Natural killer cell (primary cell): ENCODE data around the gene ZNF606. TPM values are rescaled to one million over a fixed set of nuclear protein-coding genes. Genes with fewer than 3 reads are reported as not detected.

Experiments
- ATAC-seq, 3 donors: fragments of 150-1000 bp in 2 of 3; fragments of 200-7000 bp in 1 of 3; cut with Tn5 transposase; 1 replicate in 1 of 3; 2 replicates in 2 of 3; pipeline ENCODE4 v1.10.0; 2021; ENCODE audit warnings: mild to moderate bottlenecking in 2 of 3, moderate library complexity in 2 of 3
- DNase-seq, 2 donors: peaks; one replicate each; pipeline versions ENCODE4 v3.0.0 to v3.0.0-alpha.2; 2013 to 2021; ENCODE audit warnings: mixed read lengths in 1 of 2
- H3K27ac ChIP-seq: one replicate; pipeline ENCODE4 v1.5.1; 2013; ENCODE audit warnings: mild to moderate bottlenecking, low read length
- H3K27me3 ChIP-seq: one replicate; pipeline ENCODE4 v1.6.1; 2013; ENCODE audit warnings: low read length; ENCODE audit not compliant: control insufficient read depth, insufficient read depth
- H3K36me3 ChIP-seq: one replicate; pipeline ENCODE4 v1.6.1; 2013; ENCODE audit warnings: low read length; ENCODE audit not compliant: control insufficient read depth, insufficient read depth
- H3K4me1 ChIP-seq: one replicate; pipeline ENCODE4 v1.6.1; 2013; ENCODE audit warnings: low read length; ENCODE audit not compliant: control insufficient read depth, insufficient read depth
- H3K4me3 ChIP-seq: one replicate; pipeline ENCODE4 v1.5.1; 2013; ENCODE audit warnings: low read length
- H3K9me3 ChIP-seq: one replicate; pipeline ENCODE4 v1.6.1; 2013; ENCODE audit warnings: low read length; ENCODE audit not compliant: control insufficient read depth, insufficient read depth
- H3K27ac Mint-ChIP-seq, 2 donors: one replicate each; pipeline ENCODE4 v1.8.0; 2022; ENCODE audit warnings: mild to moderate bottlenecking in 2 of 2, mixed read lengths in 2 of 2, moderate library complexity in 1 of 2
- H3K27me3 Mint-ChIP-seq, 2 donors: one replicate each; pipeline ENCODE4 v1.8.0; 2022; ENCODE audit warnings: low read depth in 2 of 2, mixed read lengths in 2 of 2
- H3K36me3 Mint-ChIP-seq: one replicate; pipeline ENCODE4 v1.8.0; 2022; ENCODE audit warnings: mixed read lengths
- H3K4me1 Mint-ChIP-seq, 2 donors: one replicate each; pipeline ENCODE4 v1.8.0; 2022; ENCODE audit warnings: mixed read lengths in 2 of 2
- H3K4me3 Mint-ChIP-seq: one replicate; pipeline ENCODE4 v1.8.0; 2022; ENCODE audit warnings: mild to moderate bottlenecking, moderate library complexity, mixed read lengths
- H3K9me3 Mint-ChIP-seq, 2 donors: one replicate each; pipeline ENCODE4 v1.8.0; 2022; ENCODE audit warnings: mixed read lengths in 2 of 2
- WGBS: methylation state at CpG from one replicate; pipeline ENCODE4 v1.1.7; 2013; ENCODE audit warnings: missing lambda C conversion rate; ENCODE audit not compliant: insufficient coverage; 5-methylcytosine and 5-hydroxymethylcytosine counted together
- intact Hi-C: fragments of 100-400 bp; cut with micrococcal nuclease; formaldehyde crosslinking; loops from one replicate; pipeline ENCODE4 v1.14.2; 2022
- total RNA-seq, 4 donors: library from RNA; stranded (reverse); fragments of 120-200 nt in 1 of 4; gene quantifications; one replicate each; pipeline versions ENCODE4 v1.2.3 to v1.2.4, GENCODE V29; 2013 to 2022
- TF ChIP-seq, protein P1 (sequence below): fragments of 200-600 bp; IDR thresholded peaks from one replicate; pipeline ENCODE4 v1.8.0; 2022; ENCODE audit warnings: antibody characterized with exemption

ZNF606 gene
- total RNA-seq, 3 donors from 2014 or later (not counting 1 experiment from before 2014, with no cell fraction given): 8.9 to 13.5 (median 12.5) TPM

DNA sequence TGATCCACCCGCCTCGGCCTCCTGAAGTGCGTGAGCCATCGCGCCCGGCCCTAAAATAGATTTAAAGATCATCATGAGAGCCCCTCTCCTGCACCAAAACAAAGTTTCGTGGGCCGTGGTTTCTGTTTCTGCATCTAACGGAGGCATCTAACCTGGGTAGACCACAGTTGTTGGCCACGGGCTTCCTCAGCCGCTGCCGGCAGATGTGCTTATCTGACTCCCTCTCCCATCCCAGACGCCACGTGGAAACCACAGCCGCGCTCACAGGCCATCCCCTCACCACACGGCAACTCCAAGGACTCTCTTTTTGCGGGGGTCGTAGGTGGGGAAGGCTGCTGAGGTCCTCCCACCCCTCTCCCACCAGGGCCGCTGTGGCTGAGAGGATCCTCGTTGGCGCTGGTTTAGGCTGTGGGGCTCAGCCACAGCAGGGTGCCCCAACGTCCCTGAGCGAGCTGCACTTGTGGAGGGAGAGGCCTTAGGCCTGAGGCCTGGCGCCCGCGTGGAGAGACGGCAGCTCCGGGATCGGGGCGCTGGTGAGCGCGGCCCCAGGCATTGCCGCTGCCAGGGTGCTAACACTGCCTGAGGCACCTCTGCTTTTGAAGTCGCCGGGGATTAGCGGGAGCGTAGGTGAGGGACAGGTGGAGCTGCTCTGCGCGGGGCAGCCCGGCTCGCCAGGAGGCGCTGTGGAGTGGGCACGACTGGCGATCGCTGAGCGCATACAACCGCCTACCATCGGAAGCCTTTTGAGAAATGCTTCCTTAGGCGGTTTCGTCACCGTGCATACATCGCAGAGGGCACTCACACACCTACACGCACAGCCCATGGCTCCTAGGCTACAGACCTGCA lies 40.1 kb upstream of the ZNF606 start:
- peaks cover 14% of the 10 kb centered on the region for H3K36me3 Mint-ChIP-seq
- H3K27me3 ChIP-seq: no peaks in the 10 kb centered on the region
- H3K9me3 Mint-ChIP-seq: peaks cover 3 to 6% of the 10 kb centered on the region in 2 donors
- DNase-seq (no peak), ATAC-seq (no peak)
- no peak overlapping the region for H3K4me3 Mint-ChIP-seq
- no peak overlapping the region for H3K27ac Mint-ChIP-seq
- intact Hi-C loops: no loop called here
- H3K4me3 ChIP-seq: no peak overlapping the region
- peaks cover 7% of the 10 kb centered on the region in 2 donors for H3K27me3 Mint-ChIP-seq
- 49% methylated on average over 53 of the region's 54 CpGs for WGBS
- H3K27ac ChIP-seq: no peak overlapping the region
- H3K4me1 Mint-ChIP-seq: no peaks in the 10 kb centered on the region
- H3K36me3 ChIP-seq: no peaks in the 10 kb centered on the region
- H3K4me1 ChIP-seq: no peaks in the 10 kb centered on the region
- TF ChIP-seq, protein P1, sequence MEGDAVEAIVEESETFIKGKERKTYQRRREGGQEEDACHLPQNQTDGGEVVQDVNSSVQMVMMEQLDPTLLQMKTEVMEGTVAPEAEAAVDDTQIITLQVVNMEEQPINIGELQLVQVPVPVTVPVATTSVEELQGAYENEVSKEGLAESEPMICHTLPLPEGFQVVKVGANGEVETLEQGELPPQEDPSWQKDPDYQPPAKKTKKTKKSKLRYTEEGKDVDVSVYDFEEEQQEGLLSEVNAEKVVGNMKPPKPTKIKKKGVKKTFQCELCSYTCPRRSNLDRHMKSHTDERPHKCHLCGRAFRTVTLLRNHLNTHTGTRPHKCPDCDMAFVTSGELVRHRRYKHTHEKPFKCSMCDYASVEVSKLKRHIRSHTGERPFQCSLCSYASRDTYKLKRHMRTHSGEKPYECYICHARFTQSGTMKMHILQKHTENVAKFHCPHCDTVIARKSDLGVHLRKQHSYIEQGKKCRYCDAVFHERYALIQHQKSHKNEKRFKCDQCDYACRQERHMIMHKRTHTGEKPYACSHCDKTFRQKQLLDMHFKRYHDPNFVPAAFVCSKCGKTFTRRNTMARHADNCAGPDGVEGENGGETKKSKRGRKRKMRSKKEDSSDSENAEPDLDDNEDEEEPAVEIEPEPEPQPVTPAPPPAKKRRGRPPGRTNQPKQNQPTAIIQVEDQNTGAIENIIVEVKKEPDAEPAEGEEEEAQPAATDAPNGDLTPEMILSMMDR: no peak
- peaks cover 55% of the 10 kb centered on the region for H3K9me3 ChIP-seq

DNA sequence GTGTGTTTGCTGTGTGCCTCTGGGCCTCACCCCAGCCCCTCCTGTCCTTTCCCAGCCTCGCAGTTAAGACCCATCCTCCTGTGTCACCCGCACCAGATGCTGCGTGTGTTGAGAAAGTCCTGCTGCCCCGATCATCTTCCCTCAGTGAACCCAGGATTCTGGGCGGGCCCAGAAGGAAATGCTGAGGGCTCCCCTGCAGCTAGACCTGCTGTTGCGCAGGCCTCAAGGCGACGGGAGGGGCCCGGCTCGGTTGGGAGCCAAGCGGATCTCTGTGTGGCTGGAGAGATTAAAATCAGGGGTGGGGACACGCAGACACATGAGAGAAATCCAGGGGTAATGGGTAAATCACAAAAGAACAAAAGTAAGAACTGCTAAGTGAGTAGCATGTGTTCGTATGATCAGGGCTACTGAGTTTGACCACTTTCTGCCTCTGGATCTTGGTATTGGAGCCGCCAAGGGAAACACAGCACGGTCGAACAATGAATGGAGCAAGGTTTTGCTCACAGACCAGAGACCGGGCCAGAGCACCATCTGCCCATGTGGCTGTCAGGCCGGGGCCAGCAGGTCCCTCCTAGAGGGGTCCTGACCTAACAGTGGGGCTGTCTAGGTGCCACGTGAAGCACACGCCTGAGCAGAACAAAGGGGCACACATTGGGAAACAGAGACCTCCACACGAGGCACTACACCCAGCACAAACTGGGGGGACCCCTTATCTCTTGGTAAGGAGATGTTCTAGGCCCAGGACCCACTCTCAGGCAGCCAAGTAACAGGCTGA lies 38.3 kb upstream of the ZNF606 start:
- Mint-ChIP-seq H3K4me3 (no peak overlapping the region), H3K27ac (no peak overlapping the region), H3K27me3 (peaks cover 11 to 13% of the 10 kb centered on the region in 2 donors), H3K4me1 (no peaks in the 10 kb centered on the region), H3K36me3 (peaks cover 19% of the 10 kb centered on the region), H3K9me3 (peaks cover 1 to 6% of the 10 kb centered on the region in 2 donors)
- ATAC-seq (no peak), DNase-seq (no peak)
- Histone ChIP-seq H3K4me1 (no peaks in the 10 kb centered on the region), H3K9me3 (peaks cover 44% of the 10 kb centered on the region), H3K4me3 (no peak overlapping the region), H3K36me3 (no peaks in the 10 kb centered on the region), H3K27me3 (no peaks in the 10 kb centered on the region), H3K27ac (no peak overlapping the region)
- 93% methylated on average over 21 of the region's 21 CpGs for WGBS
- intact Hi-C loops: no loop called here
- TF ChIP-seq, protein P1: no peak

DNA sequence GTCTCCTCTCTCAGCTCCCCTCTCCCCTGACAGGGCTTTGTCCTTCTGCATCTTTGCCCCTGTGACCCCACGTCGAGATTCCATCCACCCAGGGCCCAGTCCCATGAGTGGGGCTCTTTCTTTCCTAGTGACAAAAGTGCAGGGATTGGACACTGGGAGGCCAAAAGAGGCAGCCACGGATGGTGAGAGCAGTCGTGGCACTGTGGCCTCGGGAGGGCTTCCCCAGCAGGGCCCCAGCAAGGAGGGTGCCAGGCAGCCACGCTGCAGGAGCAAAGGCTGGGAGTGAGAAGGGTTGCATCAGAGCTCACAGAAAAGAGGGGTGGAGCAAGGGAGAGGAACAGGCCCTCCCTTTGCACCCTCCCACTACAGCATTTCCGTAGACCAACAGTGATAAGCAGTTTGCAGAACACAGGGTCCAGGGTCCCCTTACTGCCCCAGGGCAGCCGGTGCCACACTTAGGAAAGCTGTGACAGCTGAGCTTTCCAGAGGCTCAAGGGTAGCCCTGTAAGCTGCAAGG lies 36.1 kb upstream of the ZNF606 start:
- Mint-ChIP-seq H3K9me3 (peaks cover 6 to 11% of the 10 kb centered on the region in 2 donors), H3K36me3 (peaks cover 30% of the 10 kb centered on the region)
- no peaks in the 10 kb centered on the region for H3K27me3 ChIP-seq

More for the DNA sequence above, 36.1 kb upstream of the ZNF606 start:
- ATAC-seq (no peak), DNase-seq (no peak)
- TF ChIP-seq, protein P1: no peak
- Mint-ChIP-seq H3K4me1 (peaks cover 0 to 9% of the 10 kb centered on the region in 2 donors), H3K27ac (peak overlapping the region in 1 of 2 donors; percentile 38), H3K27me3 (peaks cover 21 to 26% of the 10 kb centered on the region in 2 donors), H3K4me3 (no peak overlapping the region)
- intact Hi-C loops: no loop called here
- 15% methylated on average over 8 of the region's 8 CpGs for WGBS
- Histone ChIP-seq H3K4me1 (no peaks in the 10 kb centered on the region), H3K36me3 (no peaks in the 10 kb centered on the region), H3K9me3 (peaks cover 41% of the 10 kb centered on the region), H3K4me3 (no peak overlapping the region), H3K27ac (no peak overlapping the region)
